ENCODE measurements around the gene IL6ST. TPM values are rescaled to one million over a fixed set of nuclear protein-coding genes. Genes with fewer than 3 reads are reported as not detected.

IL6ST gene
- total and polyA plus RNA-seq, 5 donors = 40.5 to 238 (median 211) TPM

GRCh38 chr5:55920784-55921183 is 74.0 kb downstream of the IL6ST start:
- Histone ChIP-seq H3K4me3 (ENCODE audit: low read length) (no peak overlapping the region), H3K9me3 (ENCODE audit: control insufficient read depth, low read length) (no peaks in the 10 kb centered on the region), H3K4me1 (ENCODE audit: control insufficient read depth, insufficient read depth, low read length) (no peaks in the 10 kb centered on the region), H3K27ac (ENCODE audit: low read length) (no peak overlapping the region), H3K27me3 (ENCODE audit: control insufficient read depth, insufficient read depth) (no peaks in the 10 kb centered on the region)
- DNase-seq (no peak), ATAC-seq (no peak)
- intact Hi-C loops (cut with DNase I) = no loop called here
- 72% methylated on average over 5 of the region's 5 CpGs for WGBS

DNA sequence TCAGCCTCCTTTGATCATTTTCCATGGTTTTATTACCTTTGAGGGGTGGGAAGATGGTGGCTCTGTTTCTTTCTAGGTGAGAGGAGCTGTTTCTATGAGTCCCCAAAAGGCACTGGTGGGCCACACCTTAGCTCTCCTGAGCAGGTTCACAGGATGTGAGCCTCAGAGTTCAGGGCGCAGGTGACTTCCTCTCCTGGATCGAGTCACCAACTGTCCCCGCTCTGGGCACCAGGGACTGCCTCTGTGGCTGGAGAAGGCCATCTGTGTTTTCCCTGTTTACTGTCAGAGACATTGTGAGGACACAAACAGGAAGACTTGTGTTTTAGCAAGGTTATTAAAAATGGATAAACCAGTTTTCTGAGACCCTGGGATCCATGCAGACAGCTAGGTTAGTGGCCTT is 75.1 kb downstream of the IL6ST start:
- Histone ChIP-seq H3K4me1 (ENCODE audit: control insufficient read depth, insufficient read depth, low read length) (no peaks in the 10 kb centered on the region), H3K9me3 (ENCODE audit: control insufficient read depth, low read length) (no peaks in the 10 kb centered on the region), H3K27ac (ENCODE audit: low read length) (no peak overlapping the region), H3K27me3 (ENCODE audit: control insufficient read depth, insufficient read depth) (no peaks in the 10 kb centered on the region), H3K4me3 (ENCODE audit: low read length) (no peak overlapping the region)
- ATAC-seq (no peak), DNase-seq (no peak)
- intact Hi-C loops (cut with DNase I) = no loop called here
- WGBS = 82% methylated on average over 3 of the region's 3 CpGs

DNA sequence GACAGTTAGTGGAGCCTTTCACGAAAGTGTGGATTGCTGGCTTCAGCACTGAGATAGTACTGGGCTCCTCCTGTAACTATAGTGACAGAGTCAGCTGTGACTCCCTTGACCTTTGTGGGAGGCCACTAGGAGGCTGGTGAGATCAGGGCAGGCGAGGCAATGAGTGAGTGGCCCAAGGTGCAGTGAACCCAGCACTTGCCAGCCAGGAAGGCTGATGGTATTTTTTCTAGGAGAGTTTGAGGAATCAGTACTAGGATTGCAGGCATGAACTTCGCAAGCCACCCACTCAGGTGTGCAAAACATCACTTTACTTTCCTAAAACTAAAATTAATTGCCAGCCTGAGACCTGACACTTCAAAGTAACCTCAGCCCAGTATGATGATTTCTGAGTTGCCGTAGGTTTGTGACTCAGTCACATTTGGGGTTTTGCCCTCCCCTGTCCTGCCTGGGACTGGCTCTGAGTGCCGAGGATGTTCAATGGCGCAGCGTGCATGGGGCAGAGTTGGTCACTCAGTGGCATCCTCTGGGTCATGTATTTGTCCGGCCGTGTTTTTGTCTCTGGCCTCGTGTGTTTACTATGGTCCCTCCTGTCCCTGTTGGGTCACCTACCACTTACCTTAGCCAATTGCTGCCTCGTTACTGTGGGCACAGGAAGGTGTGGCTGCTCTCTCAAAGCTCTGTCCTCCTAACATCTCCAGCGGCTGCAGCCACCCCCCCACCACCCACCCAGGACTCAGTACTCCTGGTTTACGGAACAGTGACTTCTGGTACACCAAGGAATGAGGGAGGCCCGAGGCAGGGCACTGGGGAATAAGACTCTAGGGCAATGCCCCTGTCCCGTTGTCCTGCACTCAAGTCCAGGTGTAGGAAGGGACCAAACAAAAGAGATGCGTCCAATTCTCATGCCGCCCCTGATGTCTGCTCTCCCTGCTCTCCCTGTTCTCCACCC is 76.4 kb downstream of the IL6ST start:
- Histone ChIP-seq H3K4me1 (ENCODE audit: control insufficient read depth, insufficient read depth, low read length) (no peaks in the 10 kb centered on the region), H3K4me3 (ENCODE audit: low read length) (no peak overlapping the region), H3K27me3 (ENCODE audit: control insufficient read depth, insufficient read depth) (no peaks in the 10 kb centered on the region), H3K9me3 (ENCODE audit: control insufficient read depth, low read length) (no peaks in the 10 kb centered on the region), H3K27ac (ENCODE audit: low read length) (no peak overlapping the region)
- DNase-seq (no peak), ATAC-seq (no peak)
- 93% methylated on average over 17 of the region's 17 CpGs for WGBS
- intact Hi-C loops (cut with DNase I) = no loop called here

- no peaks in the 10 kb centered on the region for H3K27me3 ChIP-seq (ENCODE audit: control insufficient read depth, insufficient read depth)
- intact Hi-C loops (cut with DNase I) = no loop called here
- ATAC-seq (no peak), DNase-seq (no peak)
- H3K4me1 ChIP-seq (ENCODE audit: control insufficient read depth, insufficient read depth, low read length) = no peaks in the 10 kb centered on the region
- WGBS = 88% methylated on average over 5 of the region's 5 CpGs
- no peak overlapping the region for H3K4me3 ChIP-seq (ENCODE audit: low read length)
- H3K9me3 ChIP-seq (ENCODE audit: control insufficient read depth, low read length) = no peaks in the 10 kb centered on the region
- no peak overlapping the region for H3K27ac ChIP-seq (ENCODE audit: low read length)
Measured at GRCh38 chr5:55917402-55918086, 77.2 kb downstream of the IL6ST start.

GRCh38 chr5:55916986-55917385 is 77.8 kb downstream of the IL6ST start:
- 74% methylated on average over 10 of the region's 10 CpGs for WGBS
- no peaks in the 10 kb centered on the region for H3K27me3 ChIP-seq (ENCODE audit: control insufficient read depth, insufficient read depth)
- no peak overlapping the region for H3K4me3 ChIP-seq (ENCODE audit: low read length)
- ATAC-seq (no peak), DNase-seq (no peak)
- no peaks in the 10 kb centered on the region for H3K4me1 ChIP-seq (ENCODE audit: control insufficient read depth, insufficient read depth, low read length)
- H3K9me3 ChIP-seq (ENCODE audit: control insufficient read depth, low read length) = no peaks in the 10 kb centered on the region
- intact Hi-C loops (cut with DNase I) = no loop called here
- H3K27ac ChIP-seq (ENCODE audit: low read length) = no peak overlapping the region

DNA sequence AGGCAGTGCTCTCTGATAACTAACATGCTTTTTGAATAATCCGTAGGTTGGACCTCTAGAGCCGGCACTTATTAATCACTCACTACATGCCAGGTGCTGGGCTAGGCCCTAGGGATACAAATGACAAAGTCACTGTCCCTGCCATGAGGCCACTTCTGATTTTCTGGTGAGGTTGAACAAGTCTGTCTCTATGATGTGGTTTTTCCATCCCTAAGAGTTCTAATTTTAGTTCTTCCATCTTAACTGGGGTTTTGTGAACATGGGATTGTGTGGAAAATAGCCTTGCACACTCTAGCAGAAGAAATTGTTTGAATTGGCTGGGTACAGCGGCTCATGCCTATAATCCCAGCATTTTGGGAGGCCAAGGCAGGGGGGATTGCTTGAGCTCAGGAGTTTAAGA is 79.0 kb downstream of the IL6ST start:
- Histone ChIP-seq H3K4me1 (ENCODE audit: control insufficient read depth, insufficient read depth, low read length) (no peaks in the 10 kb centered on the region), H3K27me3 (ENCODE audit: control insufficient read depth, insufficient read depth) (no peaks in the 10 kb centered on the region), H3K4me3 (ENCODE audit: low read length) (no peak overlapping the region), H3K27ac (ENCODE audit: low read length) (no peak overlapping the region), H3K9me3 (ENCODE audit: control insufficient read depth, low read length) (no peaks in the 10 kb centered on the region)
- DNase-seq (no peak), ATAC-seq (no peak)
- intact Hi-C loops (cut with DNase I) = no loop called here
- 85% methylated on average over 3 of the region's 3 CpGs for WGBS

DNA sequence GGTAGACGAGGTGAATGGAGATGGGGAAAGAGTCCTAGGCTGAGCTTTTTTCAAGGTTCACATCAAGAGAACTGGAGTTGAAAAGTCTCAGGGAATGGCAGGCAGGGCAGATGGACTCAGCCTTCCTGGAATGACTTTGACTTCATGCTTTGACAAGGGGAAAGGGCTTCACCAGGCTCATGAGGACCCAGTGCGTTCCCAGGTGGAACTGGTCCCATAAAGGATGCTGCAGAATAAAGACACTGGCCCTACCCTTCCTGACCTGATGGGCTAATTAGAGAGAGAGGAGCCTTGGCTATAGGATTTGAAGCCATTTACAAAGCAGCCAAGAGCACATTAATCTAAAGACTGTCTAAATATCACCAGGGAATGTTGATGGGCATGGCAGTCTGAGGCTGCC is 79.8 kb downstream of the IL6ST start:
- DNase-seq (no peak), ATAC-seq (no peak)
- no peaks in the 10 kb centered on the region for H3K4me1 ChIP-seq (ENCODE audit: control insufficient read depth, insufficient read depth, low read length)
- H3K27ac ChIP-seq (ENCODE audit: low read length) = no peak overlapping the region
- H3K9me3 ChIP-seq (ENCODE audit: control insufficient read depth, low read length) = no peaks in the 10 kb centered on the region
- intact Hi-C loops (cut with DNase I) = no loop called here
- WGBS = 96% methylated on average over 2 of the region's 2 CpGs
- H3K4me3 ChIP-seq (ENCODE audit: low read length) = no peak overlapping the region
- no peaks in the 10 kb centered on the region for H3K27me3 ChIP-seq (ENCODE audit: control insufficient read depth, insufficient read depth)

- no peak for DNase-seq
- no peaks in the 10 kb centered on the region for H3K9me3 ChIP-seq (ENCODE audit: control insufficient read depth, low read length)
- 97% methylated on average over 10 of the region's 10 CpGs for WGBS
- intact Hi-C loops (cut with DNase I) = no loop called here
- ATAC-seq = no peak
- H3K4me1 ChIP-seq (ENCODE audit: control insufficient read depth, insufficient read depth, low read length) = no peaks in the 10 kb centered on the region
- no peak overlapping the region for H3K4me3 ChIP-seq (ENCODE audit: low read length)
- H3K27me3 ChIP-seq (ENCODE audit: control insufficient read depth, insufficient read depth) = no peaks in the 10 kb centered on the region
- H3K27ac ChIP-seq (ENCODE audit: low read length) = no peak overlapping the region
Measured at GRCh38 chr5:55913466-55914413, 81.0 kb downstream of the IL6ST start.

DNA sequence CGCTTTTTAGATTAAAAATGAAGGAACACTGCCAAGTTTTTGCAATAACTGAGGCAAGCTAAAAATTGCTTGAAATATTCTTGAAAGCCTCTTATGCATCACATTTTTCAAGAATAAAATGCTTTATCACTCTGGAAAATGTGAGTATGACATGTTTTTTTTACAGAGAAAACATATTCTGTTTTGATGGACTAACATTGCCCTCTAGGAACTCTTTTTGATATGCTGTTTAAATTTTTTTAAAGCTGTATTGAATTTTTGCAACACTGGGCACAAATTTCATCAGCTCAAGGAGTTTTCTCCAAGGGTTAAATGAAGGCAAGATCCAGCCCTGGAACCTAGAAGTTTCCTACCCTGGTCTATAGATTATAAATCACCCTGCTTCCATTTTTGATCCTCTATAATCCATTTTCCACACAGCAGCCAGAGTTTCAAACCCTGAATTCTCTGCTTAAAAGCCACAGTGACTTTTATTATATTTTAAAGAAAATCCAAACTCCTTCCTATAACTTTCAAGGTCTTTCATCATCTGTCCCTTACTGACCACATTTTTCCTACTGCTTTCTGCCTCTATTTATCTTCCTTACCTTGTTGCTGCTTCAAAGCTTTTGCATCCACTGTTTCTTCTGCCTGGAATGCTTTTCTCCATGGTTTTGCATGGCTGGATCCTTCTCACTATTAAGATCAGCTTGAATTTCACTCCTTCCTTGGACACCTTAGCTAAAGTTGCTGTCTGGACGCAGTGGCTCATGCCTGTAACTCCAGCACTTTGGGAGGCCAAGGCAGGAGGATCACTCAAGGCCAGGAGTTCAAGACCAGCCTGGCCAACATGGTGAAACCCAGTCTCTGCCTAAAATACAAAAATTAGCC is 82.7 kb downstream of the IL6ST start:
- intact Hi-C loops (cut with DNase I) = no loop called here
- no peak for ATAC-seq
- H3K4me3 ChIP-seq (ENCODE audit: low read length) = no peak overlapping the region
- 69% methylated on average over 2 of the region's 2 CpGs for WGBS
- H3K9me3 ChIP-seq (ENCODE audit: control insufficient read depth, low read length) = no peaks in the 10 kb centered on the region
- H3K27ac ChIP-seq (ENCODE audit: low read length) = no peak overlapping the region
- DNase-seq = no peak
- H3K4me1 ChIP-seq (ENCODE audit: control insufficient read depth, insufficient read depth, low read length) = no peaks in the 10 kb centered on the region
- H3K27me3 ChIP-seq (ENCODE audit: control insufficient read depth, insufficient read depth) = no peaks in the 10 kb centered on the region

DNA sequence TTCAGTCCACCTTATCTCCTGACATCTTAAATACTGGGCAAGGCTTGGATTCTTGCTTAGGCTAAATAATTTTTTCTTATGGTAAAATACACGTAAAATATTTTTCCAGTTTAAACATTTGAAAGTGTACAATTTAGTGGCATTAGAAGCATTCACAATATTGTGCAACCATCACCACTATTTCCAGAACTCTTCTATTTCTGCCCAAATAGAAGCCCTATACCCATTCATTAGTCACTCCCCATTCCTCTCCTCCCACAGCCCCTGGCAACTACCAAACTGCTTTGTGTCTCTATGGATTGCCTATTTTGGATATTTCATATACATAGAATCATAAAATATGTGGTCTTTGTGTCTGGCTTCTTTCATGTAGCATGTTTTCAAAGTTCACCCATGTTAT is 86.0 kb downstream of the IL6ST start:
- no peak for DNase-seq
- H3K27ac ChIP-seq (ENCODE audit: low read length) = no peak overlapping the region
- intact Hi-C loops (cut with DNase I) = no loop called here
- H3K4me1 ChIP-seq (ENCODE audit: control insufficient read depth, insufficient read depth, low read length) = no peaks in the 10 kb centered on the region
- no peak for ATAC-seq
- no peaks in the 10 kb centered on the region for H3K9me3 ChIP-seq (ENCODE audit: control insufficient read depth, low read length)
- no peaks in the 10 kb centered on the region for H3K27me3 ChIP-seq (ENCODE audit: control insufficient read depth, insufficient read depth)
- no peak overlapping the region for H3K4me3 ChIP-seq (ENCODE audit: low read length)
- 54% methylated on average over 1 of the region's 1 CpG for WGBS

Measured in right cardiac atrium (tissue), 5 donors.